Measurements from ENCODE around the gene SGCG.
"Not testable (repeated sequence)": the region's sequence is repeated elsewhere in the genome, so short reads cannot be mapped to it uniquely, and the experiment has no call there.

DNA sequence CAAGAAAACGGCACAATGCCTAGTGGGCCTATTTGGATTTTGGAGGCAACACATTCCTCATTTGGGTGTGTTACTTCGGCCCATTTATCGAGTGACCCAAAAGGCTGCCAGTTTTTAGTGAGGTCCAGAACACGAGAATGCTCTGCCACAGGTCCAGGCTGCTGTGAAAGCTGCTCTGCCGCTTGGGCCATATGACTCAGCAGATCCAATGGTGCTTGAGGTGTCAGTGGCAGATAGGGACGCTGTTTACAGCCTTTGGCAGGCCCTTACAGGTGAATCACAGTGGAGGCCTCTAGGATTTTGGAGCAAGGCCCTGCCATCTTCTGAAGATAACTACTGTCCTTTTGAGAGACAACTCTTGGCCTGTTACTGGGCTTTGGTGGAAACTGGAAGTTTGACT is 134.1 kb downstream of the SGCG start:
- TF ChIP-seq CTCF (IDR thresholded peaks at IDR 0.05; ENCODE audit: low read depth, low read length, poor library complexity, severe bottlenecking); EZH2phosphoT487 (IDR thresholded peaks at IDR 0.05; ENCODE audit: borderline replicate concordance, low read length): not testable (repeated sequence)

Data from DOHH2 (cell line).